Measurements from ENCODE around the gene ENTHD1.

DNA sequence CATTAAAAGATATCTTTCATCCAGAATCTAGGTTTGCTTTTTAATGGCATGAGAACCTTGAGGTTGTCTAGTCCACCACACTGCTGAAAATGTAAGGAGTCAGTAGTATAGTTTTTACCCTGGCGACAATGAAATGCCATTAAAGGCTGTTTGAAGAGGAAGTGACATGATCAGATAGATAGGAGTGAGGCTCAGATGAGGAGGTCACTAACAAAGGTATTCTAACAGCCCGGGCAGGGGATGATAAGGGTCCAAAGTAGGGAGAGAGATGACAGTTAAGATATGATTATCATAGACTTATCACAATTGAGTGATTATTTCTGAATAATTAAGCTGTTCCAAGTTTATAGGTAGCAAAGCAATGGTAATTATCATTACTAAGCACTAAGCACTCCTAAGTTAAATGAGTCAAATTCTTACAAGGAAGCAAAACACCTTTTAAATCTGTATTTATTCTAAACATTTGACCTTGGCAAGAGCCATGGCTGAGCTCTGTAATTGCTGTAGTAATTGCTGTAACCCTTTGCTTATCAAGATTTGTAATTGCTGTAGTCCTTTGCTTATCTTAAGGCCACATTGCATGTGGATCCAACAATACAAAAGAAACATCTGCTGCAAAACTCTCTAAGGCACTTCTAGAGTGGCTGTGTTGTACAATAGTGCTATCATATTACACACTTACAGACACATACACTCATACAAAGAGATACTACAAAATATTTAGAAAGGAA lies 92.6 kb downstream of the ENTHD1 start:
- TF ChIP-seq, protein P1, sequence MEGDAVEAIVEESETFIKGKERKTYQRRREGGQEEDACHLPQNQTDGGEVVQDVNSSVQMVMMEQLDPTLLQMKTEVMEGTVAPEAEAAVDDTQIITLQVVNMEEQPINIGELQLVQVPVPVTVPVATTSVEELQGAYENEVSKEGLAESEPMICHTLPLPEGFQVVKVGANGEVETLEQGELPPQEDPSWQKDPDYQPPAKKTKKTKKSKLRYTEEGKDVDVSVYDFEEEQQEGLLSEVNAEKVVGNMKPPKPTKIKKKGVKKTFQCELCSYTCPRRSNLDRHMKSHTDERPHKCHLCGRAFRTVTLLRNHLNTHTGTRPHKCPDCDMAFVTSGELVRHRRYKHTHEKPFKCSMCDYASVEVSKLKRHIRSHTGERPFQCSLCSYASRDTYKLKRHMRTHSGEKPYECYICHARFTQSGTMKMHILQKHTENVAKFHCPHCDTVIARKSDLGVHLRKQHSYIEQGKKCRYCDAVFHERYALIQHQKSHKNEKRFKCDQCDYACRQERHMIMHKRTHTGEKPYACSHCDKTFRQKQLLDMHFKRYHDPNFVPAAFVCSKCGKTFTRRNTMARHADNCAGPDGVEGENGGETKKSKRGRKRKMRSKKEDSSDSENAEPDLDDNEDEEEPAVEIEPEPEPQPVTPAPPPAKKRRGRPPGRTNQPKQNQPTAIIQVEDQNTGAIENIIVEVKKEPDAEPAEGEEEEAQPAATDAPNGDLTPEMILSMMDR (IDR thresholded peaks at IDR 0.05; ENCODE audit: low read length), result no peak
- no peak for TF ChIP-seq EZH2 (optimal IDR thresholded peaks at IDR 0.05; ENCODE audit: low read depth, low read length)
